ENCODE data around the gene MTUS2. TPM values are rescaled to one million over a fixed set of nuclear protein-coding genes. Genes with fewer than 3 reads are reported as not detected.

Gene MTUS2
- total RNA-seq, 1 donor from 2014 or later, result 0.90 TPM

DNA sequence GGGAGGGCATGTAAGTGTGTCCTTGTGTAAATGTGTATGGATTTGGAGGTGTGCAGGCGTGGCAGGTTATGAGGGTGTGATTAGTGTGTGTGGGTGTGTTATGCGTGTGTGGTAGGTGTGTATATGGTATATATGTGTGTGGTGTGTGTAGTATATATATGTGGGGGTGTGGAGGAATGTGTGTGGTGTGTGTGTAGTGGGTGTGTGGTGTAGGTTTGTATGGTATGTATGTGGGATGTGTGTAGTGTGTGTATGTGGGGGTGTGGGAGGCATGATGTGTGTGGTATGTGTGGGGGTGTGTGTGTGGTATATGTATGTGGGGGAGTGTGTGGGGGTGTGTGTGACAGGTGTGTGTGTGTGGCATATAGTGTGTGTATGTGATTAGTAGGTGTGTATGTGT lies 671.1 kb downstream of the MTUS2 start:
- no peak for TF ChIP-seq CTCF (IDR thresholded peaks at IDR 0.05; ENCODE audit: unreplicated experiment)
- Mint-ChIP-seq H3K27ac (ENCODE audit: unreplicated experiment) (no peak overlapping the region), H3K36me3 (ENCODE audit: low read depth, unreplicated experiment) (no peaks in the 10 kb centered on the region), H3K4me1 (ENCODE audit: unreplicated experiment) (peaks cover 7% of the 10 kb centered on the region), H3K9me3 (ENCODE audit: unreplicated experiment) (no peaks in the 10 kb centered on the region), H3K27me3 (ENCODE audit: unreplicated experiment) (no peaks in the 10 kb centered on the region), H3K4me3 (ENCODE audit: unreplicated experiment) (no peak overlapping the region)
- DNase-seq (ENCODE audit: low spot score), result no peak

- DNase-seq (ENCODE audit: low spot score), result no peak
- peaks cover 2% of the 10 kb centered on the region for H3K27me3 Mint-ChIP-seq (ENCODE audit: unreplicated experiment)
- no peak for TF ChIP-seq CTCF (IDR thresholded peaks at IDR 0.05; ENCODE audit: unreplicated experiment)
- no peak overlapping the region for H3K27ac Mint-ChIP-seq (ENCODE audit: unreplicated experiment)
- H3K9me3 Mint-ChIP-seq (ENCODE audit: unreplicated experiment), result no peaks in the 10 kb centered on the region
- H3K36me3 Mint-ChIP-seq (ENCODE audit: low read depth, unreplicated experiment), result no peaks in the 10 kb centered on the region
- H3K4me3 Mint-ChIP-seq (ENCODE audit: unreplicated experiment), result no peak overlapping the region
- peaks cover 3% of the 10 kb centered on the region for H3K4me1 Mint-ChIP-seq (ENCODE audit: unreplicated experiment)
Measured at GRCh38 chr13:29493796-29494195, 673.7 kb downstream of the MTUS2 start.

DNA sequence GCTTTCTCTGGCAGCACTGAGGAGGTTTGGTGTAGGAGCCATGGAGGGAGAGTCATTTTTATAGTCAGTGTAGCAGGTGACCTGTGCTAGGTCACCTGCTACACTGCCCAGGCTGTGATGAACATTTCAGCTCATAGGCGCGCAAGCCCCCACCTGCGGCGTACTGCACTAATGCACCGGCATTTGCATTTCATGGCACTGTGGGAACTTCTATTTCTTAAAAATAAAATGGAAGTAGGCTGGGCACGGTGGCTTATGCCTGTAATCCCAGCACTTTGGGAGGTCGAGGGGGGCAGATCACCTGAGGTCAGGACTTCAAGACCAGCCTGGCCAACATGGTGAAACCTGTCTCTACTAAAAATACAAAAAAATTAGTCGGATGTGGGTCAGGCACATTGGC lies 674.4 kb downstream of the MTUS2 start:
- Mint-ChIP-seq H3K36me3 (ENCODE audit: low read depth, unreplicated experiment) (no peaks in the 10 kb centered on the region), H3K27ac (ENCODE audit: unreplicated experiment) (no peak overlapping the region), H3K9me3 (ENCODE audit: unreplicated experiment) (no peaks in the 10 kb centered on the region), H3K27me3 (ENCODE audit: unreplicated experiment) (peaks cover 2% of the 10 kb centered on the region), H3K4me1 (ENCODE audit: unreplicated experiment) (peaks cover 3% of the 10 kb centered on the region), H3K4me3 (ENCODE audit: unreplicated experiment) (no peak overlapping the region)
- DNase-seq (ENCODE audit: low spot score), result no peak
- TF ChIP-seq CTCF (IDR thresholded peaks at IDR 0.05; ENCODE audit: unreplicated experiment), result no peak

- no peak for TF ChIP-seq CTCF (IDR thresholded peaks at IDR 0.05; ENCODE audit: unreplicated experiment)
- Mint-ChIP-seq H3K36me3 (ENCODE audit: low read depth, unreplicated experiment) (no peaks in the 10 kb centered on the region), H3K27ac (ENCODE audit: unreplicated experiment) (no peak overlapping the region), H3K4me1 (ENCODE audit: unreplicated experiment) (peaks cover 3% of the 10 kb centered on the region), H3K4me3 (ENCODE audit: unreplicated experiment) (no peak overlapping the region), H3K27me3 (ENCODE audit: unreplicated experiment) (peaks cover 2% of the 10 kb centered on the region), H3K9me3 (ENCODE audit: unreplicated experiment) (no peaks in the 10 kb centered on the region)
- DNase-seq (ENCODE audit: low spot score), result no peak
Measured at GRCh38 chr13:29496241-29496712, 676.1 kb downstream of the MTUS2 start.

DNA sequence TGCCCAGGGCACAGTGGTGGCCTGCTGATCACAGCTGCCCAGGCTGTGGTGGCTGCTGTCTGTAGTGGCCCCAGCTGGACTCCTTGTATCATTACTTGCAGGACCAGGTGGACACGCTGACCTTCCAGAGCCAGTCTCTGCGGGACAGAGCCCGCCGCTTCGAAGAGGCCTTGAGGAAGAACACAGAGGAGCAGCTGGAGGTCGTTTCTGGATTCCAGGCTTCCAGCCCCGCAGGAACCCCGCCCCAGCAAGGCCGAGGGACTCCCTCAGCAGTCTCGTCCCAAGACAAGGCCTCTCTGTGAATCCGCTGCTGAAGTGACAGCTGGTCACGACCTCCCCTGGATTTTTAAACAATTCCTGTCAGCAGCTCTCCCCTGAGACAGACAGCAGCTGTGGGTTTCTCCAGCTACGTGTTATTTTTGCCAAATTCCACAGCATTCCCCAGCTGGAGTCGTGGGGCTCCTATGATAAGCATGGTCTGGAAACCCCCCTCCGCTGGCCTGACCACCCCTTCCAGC lies 677.1 kb downstream of the MTUS2 start:
- TF ChIP-seq CTCF (IDR thresholded peaks at IDR 0.05; ENCODE audit: unreplicated experiment), result no peak
- H3K4me3 Mint-ChIP-seq (ENCODE audit: unreplicated experiment), result no peak overlapping the region
- no peak overlapping the region for H3K27ac Mint-ChIP-seq (ENCODE audit: unreplicated experiment)
- no peaks in the 10 kb centered on the region for H3K36me3 Mint-ChIP-seq (ENCODE audit: low read depth, unreplicated experiment)
- H3K27me3 Mint-ChIP-seq (ENCODE audit: unreplicated experiment), result peaks cover 2% of the 10 kb centered on the region
- DNase-seq (ENCODE audit: low spot score), result no peak
- H3K9me3 Mint-ChIP-seq (ENCODE audit: unreplicated experiment), result no peaks in the 10 kb centered on the region
- peaks cover 3% of the 10 kb centered on the region for H3K4me1 Mint-ChIP-seq (ENCODE audit: unreplicated experiment)
